NCI-H82 treated with DMSO at 0.1 percent for 48 hours (cell line): ENCODE measurements around the gene GPI.
"Not testable (repeated sequence)": the region's sequence is repeated elsewhere in the genome, so short reads cannot be mapped to it uniquely, and the experiment has no call there.

Experiments
- DNase-seq: peaks from one replicate; lab custom pipeline; 2025; ENCODE audit not compliant: unreplicated experiment; lab: John Stamatoyannopoulos, UW

GPI gene

DNA sequence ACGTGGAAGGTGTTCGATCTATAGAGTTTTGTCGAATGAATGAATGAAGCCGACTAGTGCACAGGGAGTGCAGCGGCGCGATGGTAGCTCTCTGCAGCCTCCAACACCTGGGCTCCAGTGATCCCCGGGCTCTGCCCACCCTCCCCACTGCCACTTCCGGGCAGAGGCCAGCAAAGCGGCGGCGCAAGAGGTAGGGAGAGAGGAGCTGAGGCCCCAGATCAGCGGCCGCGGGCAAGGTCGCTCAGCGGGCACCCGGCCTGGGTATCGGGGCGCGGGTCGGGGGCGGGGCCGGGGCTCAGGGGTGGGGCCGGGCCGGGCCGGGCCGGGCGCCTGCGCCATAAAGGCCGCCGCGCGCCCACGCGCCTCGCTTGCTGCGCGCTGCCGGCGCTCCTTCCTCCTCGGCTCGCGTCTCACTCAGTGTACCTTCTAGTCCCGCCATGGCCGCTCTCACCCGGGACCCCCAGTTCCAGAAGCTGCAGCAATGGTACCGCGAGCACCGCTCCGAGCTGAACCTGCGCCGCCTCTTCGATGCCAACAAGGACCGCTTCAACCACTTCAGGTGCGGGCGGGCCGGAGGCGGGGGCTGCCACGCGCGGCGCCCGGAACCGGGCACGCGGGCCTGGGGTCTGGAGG lies at the start of gene GPI:
TSS of gene GPI (plus strand) at position 367 of the 633 bp plus-strand sequence. CDS start at position 438, 71 bp downstream.
- peak; percentile 24 for DNase-seq

DNA sequence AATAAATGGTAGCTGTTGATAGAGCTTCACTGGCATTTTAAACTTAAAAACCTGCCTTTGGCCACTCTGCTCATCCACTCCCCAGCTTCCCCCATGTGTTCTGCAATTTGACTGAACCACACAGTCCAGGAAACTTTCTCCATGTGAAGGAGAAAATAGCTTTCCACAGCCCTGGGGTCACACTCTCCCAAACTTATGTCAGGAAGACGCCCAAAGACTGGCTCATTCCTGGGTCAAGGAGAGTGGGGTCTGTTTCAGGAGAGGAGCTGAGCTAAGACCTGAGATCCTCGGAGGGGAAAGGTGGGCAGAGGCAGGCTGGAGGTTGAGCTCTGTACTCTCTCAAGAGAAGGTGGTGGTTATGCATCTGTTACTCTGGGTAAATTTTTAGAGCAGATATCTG lies 48.7 kb upstream of the GPI start:
- no peak for DNase-seq

DNA sequence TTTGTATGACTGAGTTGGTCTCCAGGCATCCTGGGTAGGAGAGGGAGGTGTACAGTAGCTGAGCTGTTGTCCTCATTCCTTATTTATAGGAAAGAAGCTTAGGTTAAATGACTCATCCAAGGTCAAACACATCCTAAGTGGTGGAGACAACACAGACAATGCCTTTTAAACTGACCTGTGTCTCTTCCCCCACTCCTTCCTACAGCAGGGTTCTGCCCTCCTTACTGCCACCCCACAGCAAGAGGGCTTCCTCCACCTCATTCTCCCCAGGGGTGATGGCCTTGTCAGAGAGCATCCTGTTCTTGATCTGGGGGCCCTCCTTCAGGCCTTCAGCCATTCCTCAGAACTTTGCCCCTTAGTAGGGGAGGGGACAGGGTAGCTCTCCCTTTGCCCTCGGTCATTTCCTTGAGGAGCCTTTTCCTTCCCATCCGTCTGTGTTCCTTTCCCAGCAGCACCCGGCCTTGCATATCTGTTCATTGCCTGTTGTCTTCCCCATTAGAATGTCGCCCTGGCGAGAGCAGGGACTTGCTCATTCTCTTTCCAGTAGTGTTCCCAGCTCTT lies 48.2 kb upstream of the GPI start:
- DNase-seq: no peak

DNA sequence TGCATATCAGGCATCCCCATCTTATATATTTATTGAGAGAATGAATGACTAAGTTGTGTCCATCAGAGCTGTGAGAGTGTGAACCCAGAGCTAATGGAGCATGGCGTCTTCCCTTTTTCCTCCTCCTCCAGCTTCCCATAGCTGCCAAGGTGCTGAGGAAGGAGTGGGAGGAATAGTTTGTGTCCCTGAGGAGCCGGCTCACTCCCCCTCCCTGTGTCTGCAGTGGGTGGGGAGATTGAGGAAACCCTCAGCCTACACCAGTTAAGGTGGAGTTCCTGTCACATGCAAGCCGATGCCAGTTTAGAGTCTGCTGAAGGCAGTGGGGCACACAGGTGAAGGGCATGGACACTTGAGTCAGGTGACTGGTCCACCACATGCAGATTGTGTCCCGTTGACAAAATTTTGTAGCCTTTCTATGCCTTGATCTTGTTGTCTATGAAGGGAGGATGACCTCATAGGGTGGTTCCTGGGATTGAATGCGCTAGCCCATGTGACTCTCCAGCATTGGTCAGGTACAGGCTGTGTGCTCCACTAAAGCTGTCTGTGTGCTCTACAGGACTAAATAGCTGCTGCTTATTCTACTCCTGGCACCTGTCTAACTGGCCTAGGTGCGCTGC lies 47.6 kb upstream of the GPI start:
- DNase-seq: no peak

- DNase-seq: no peak
Measured at GRCh38 chr19:34319230-34319585, 45.8 kb upstream of the GPI start.

DNA sequence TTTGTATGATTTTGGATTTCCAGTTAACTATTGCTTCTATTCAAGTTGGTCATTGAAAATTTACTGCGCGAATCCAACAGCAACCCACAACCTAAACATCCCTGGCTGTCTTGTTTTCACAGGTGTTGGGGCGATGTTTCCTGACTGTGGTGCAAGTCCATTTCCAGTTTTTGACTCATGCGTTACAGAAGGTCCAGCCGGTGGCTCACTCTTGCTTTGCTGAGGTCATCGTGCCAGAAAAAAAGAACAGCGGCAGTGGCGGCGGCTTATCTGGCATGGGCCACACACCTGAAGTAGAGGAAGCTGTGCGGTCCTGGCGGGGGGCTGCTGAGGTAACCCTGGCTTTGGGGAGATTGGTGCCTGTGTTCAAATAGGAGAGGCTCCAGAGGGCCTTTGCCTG lies 45.2 kb upstream of the GPI start:
- DNase-seq: no peak

DNA sequence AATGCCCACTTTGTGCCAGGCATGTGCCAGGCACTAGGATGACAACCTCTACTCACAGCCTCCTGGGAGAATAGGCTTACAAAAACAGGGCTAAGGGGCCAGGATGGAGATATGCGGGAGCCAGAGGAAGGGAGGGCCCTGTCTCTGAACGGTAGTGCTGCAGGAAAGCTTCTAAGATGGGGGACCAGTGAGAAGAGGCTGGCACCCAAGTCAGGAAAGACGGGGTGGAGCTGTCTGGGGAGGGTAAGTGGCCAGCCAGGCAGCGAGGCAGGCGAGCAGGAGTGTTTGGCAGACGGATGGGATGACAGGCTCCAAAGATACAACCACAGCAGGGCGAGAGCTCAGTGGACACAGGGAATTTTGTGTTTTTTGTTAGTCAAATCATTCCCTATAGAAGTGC lies 44.7 kb upstream of the GPI start:
- DNase-seq: no peak

DNA sequence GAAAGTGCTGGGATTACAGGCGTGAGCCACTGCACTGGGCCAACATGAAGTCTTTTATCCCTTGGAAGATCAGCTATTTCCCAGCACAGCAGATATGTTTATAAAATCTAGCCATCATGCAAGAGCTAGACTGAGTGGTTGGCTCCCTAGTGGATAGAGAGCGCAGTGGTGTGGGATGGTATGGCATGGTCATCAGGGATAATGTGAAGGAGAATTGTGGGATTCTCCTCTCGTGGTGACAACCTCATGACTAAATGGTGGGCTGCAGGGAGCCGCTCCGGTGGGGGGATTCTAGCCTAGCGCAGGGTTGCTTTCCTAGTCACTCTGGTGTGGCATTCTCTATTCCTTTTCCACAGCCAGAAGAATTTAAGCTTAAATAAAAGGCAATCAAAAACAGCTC lies 43.3 kb upstream of the GPI start:
- DNase-seq: no peak

- DNase-seq: no peak
Measured at GRCh38 chr19:34323433-34324204, 41.4 kb upstream of the GPI start.

DNA sequence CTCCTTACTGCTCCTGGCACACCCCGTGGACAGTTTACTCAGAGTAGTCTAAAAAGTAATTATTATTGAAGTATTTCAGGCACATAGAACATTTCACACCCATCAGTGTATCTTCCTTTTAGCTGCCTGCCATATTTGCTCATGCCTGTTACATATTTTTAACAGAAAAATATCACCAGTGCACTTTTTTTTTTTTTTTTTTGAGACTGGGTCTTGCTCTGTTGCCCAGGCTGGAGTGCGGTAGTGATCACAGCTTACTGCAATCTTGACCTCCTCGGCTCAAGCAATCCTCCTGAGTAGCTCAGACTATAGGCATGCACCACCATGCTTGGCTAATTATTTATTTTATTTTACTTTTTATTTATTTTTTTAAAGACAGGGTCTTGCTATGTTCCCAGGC lies 40.7 kb upstream of the GPI start:
- no peak for DNase-seq

GRCh38 chr19:34325181-34325580 lies 39.8 kb upstream of the GPI start:
- DNase-seq: no peak

DNA sequence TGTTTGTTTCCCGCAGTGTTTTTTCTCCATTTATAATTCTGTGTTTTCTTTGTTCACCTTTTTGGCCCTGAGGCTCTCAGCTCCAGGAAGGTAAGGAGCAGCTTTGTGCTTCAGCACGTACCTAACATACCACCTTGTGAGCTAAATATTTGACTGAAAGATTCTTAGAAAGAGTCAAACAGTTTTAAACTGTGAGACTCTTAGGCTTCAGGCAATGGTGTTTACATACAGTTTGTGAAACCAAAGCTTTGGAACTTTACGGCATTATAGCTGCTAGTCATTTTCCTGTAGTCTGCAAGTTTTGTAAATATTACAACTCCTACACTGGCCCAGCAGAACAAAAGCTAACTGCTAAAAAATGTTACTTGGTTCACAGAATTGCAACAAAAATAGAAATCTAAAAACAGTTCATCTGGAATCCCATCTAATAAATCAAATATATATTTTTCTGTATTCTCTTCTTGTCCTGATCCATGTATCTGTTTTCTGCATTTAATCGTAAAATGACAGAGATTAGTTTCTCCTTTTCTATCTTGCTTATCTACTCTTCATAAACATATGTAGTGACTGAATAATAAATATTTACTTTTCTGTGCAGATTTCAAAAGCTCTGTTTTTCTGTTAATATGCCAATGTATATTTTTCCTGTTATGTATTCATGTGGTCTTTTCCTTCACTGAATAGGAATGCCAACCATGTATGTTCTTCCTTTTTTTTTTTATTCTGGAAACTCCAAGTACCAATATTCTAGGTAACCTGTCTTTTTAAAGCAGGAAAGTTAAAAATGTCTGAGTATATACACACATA lies 38.8 kb upstream of the GPI start:
- DNase-seq: no peak

DNA sequence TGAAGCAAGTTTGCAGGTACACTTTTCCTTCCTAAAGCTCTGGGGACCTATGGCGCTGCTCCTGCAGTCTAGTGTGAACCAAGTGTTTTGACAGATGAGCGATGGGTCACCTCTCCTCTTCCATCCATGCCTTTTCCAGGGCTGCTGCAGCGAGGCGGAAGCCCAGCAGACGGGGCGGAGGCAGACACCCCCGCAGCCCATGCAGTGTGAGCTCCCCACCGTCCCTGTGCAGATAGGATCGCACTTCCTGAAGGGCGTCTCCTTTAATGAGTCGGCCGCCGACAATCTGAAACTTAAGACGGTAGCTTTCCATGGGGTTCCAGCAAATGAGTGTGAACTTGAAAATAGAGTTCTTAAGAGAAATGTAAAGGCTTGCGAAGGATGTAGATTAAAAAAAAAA lies 37.1 kb upstream of the GPI start:
- no peak for DNase-seq

GRCh38 chr19:34328982-34329381 lies 36.0 kb upstream of the GPI start:
- DNase-seq: no peak

DNA sequence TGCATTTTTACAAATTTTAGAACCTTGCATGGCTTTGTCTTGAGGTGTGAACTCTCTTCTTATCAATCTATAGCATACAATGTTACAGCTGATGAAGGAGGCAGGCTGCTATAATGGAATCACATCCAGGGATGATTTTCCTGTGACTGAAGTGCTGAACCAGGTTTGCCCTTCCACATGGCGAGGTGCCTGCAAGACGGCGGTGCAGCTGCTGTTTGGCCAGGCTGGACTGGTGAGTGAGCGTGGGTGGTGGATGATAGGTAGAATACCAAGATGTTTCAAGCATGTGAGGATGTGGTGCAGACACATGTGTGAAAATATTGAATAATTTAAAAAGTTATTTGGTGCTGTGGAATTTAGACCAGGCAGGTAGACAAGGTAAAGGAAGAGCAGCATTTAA lies 34.9 kb upstream of the GPI start:
- no peak for DNase-seq

- DNase-seq: not testable (repeated sequence)
Measured at GRCh38 chr19:34330596-34330995, 34.4 kb upstream of the GPI start.

DNA sequence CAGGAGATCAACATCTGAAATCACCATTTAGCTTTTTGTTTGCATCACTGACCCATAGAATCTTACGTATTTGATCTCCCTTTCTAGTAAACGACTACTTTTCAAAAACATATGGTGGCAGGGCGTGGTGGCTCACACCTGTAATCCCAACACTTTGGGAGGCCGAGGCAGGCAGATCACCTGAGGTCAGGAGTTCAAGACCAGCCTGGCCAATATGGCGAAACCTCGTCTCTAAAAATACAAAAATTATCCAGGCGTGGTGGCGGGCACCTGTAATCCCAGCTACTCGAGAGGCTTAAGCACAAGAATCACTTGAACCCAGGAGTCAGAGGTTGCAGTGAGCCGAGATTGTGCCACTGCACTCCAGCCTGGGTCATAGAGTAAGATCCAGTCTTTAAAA lies 33.4 kb upstream of the GPI start:
- DNase-seq: not testable (repeated sequence)

DNA sequence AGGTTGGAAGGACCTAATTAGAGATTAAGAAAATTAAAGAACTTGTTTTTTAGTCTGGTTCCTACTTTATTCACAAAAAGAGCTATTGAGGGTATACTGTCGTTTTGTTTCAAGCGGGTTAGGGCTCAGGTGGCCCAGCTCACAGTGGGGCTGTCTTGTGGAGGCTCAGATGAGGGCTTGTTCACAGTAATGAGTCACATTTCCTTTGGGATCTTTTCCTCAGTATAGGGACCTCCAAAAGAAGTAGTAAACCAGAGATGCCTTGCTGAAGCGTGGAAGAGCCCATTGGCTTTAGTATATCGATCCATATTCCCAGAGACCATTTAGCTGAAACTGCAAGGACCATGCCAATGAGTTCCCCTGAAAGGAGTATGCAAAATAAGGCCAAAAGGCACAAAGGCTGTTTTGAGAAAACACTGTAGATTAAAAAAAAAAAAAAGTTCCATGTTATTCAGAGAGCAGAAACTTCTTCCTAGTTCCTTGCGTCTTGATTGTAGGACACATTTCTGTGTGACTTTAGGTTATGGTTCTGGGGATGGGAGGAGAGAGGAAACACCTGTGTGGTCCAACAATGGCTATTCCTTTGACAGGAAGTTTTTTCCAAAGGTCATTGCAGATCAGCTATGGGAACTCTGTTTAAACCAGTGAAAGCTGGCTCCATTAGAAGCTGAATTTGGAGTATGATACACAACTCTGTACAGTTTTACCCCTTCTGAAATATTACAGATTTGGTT lies 32.8 kb upstream of the GPI start:
- no peak for DNase-seq

- no peak for DNase-seq
Measured at GRCh38 chr19:34335914-34336313, 29.1 kb upstream of the GPI start.

- DNase-seq: no peak
Measured at GRCh38 chr19:34336781-34337271, 28.2 kb upstream of the GPI start.
